Right renal pelvis (tissue), 4 donors: ENCODE measurements around the gene SLC4A2. TPM values are rescaled to one million over a fixed set of nuclear protein-coding genes. Genes with fewer than 3 reads are reported as not detected.
"Not testable (repeated sequence)": the region's sequence is repeated elsewhere in the genome, so short reads cannot be mapped to it uniquely, and the experiment has no call there.

ENCODE experiments used
- DNase-seq, 4 donors: peaks; one replicate each; pipeline ENCODE4 v3.0.0-alpha.2; 2013; ENCODE audit warnings: low read depth in 4 of 4, low spot score in 3 of 4, missing footprints in 1 of 4
- polyA plus RNA-seq, 4 donors: library from polyadenylated mRNA; unstranded; fragments of 120-200 nt; gene quantifications; one replicate each; pipeline ENCODE4 v1.2.1, GENCODE V29; 2013; ENCODE audit not compliant: insufficient read length in 4 of 4

The SLC4A2 gene, protein sequence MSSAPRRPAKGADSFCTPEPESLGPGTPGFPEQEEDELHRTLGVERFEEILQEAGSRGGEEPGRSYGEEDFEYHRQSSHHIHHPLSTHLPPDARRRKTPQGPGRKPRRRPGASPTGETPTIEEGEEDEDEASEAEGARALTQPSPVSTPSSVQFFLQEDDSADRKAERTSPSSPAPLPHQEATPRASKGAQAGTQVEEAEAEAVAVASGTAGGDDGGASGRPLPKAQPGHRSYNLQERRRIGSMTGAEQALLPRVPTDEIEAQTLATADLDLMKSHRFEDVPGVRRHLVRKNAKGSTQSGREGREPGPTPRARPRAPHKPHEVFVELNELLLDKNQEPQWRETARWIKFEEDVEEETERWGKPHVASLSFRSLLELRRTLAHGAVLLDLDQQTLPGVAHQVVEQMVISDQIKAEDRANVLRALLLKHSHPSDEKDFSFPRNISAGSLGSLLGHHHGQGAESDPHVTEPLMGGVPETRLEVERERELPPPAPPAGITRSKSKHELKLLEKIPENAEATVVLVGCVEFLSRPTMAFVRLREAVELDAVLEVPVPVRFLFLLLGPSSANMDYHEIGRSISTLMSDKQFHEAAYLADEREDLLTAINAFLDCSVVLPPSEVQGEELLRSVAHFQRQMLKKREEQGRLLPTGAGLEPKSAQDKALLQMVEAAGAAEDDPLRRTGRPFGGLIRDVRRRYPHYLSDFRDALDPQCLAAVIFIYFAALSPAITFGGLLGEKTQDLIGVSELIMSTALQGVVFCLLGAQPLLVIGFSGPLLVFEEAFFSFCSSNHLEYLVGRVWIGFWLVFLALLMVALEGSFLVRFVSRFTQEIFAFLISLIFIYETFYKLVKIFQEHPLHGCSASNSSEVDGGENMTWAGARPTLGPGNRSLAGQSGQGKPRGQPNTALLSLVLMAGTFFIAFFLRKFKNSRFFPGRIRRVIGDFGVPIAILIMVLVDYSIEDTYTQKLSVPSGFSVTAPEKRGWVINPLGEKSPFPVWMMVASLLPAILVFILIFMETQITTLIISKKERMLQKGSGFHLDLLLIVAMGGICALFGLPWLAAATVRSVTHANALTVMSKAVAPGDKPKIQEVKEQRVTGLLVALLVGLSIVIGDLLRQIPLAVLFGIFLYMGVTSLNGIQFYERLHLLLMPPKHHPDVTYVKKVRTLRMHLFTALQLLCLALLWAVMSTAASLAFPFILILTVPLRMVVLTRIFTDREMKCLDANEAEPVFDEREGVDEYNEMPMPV
- 100 to 1,000 TPM in 1 of 4 donors, 10 to 100 TPM in 3; 89.0 to 104 (median 93.9) TPM for polyA plus RNA-seq

DNA sequence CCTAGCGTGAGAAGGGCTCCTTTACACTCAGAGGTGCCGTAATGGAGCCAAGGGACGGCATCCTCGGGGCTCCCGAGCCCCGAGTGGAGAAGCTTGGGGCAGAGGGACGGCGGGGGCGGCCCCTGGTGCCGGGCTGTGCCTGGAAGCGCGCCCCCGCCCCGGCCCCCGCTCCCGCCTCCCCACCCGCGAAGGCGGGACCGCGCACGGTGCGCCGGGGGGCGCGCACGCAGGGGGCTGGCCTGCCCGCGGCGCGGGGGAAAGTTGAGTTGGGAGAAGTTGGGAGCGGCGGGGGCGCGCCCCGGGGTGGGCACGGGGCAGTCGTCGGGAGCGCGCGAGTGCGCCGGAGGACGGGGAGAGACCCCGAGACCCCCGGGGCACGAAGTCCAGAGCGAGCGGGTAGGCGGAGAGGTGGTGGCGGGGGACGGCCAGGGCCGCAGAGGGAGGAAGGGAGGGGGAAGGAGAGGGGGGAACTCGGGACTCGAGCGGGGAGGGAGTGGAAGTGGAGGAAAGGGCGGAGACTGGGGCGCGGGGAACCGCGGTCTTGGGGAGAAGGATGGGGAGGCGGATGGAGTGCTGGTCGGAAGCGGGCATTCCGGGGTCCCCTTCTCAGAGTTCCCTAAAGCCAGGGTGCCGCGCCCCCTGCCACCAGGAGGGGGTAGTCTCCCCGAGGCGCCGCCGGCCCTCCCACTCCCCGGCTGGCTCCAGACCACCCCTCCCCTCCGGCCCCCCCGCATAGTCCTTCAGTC lies at the start of gene SLC4A2:
Gene SLC4A2 (plus strand): TSS at position 223 of the 746 bp plus-strand sequence. CDS start 2,399 bp downstream, outside the sequence.
- peak in 3 of 4 donors; percentile 65 to 73 (median 70) for DNase-seq

DNA sequence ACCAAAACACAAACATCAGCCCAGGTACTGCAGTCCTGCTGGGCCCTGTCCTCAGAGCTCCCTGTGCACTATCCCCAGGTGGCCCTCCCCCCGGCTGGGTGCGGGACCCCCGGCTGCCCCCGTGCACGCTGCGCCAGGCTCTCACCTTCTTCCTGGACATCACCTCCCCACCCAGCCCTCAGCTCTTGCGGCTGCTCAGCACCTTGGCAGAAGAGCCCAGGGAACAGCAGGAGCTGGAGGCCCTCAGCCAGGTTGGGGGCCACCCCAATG lies 49.4 kb upstream of the SLC4A2 start:
- DNase-seq, result no peak

DNA sequence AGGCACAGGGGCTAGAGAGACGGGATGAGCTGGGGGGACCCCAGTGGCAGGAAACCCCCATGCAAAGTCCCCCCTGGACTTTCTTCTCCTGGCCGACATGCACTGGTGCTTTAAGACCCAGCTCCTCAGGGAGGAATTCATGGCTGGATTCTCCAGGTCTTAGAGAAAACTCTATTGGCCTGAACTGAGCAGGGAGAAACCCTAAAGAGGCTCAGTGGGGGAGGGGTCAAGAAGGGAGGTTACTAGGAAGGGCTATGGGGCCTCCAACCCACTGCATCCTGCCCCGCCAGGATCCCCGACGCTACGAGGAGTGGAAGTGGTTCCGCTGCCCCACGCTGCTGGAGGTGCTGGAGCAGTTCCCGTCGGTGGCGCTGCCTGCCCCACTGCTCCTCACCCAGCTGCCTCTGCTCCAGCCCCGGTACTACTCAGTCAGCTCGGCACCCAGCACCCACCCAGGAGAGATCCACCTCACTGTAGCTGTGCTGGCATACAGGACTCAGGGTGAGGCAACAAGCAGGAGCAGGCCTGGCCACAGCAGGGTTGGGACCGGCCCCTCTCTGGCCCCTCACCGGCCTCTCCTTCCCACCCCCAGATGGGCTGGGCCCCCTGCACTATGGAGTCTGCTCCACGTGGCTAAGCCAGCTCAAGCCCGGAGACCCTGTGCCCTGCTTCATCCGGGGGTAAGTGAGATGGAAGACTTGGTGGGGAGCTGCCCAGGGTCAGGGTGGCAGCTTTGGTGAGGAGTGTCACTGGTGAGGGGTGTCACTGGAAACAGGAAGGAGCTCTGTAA lies 48.9 kb upstream of the SLC4A2 start:
- no peak for DNase-seq

DNA sequence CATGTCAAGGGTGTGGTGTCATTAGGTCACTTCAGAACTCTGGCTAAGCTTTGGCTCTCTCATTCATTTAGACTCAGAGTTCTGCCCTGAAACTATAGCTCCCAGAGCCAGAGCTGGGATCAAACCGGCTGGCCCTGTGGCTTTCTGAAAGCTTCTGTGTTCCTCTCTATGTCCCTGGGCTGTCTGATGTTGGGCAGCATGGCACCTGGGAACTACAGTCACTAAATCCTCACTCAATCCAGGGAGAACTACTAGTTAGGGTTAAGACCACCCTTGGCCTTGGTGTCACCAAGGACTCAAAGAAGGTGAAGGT lies 48.3 kb upstream of the SLC4A2 start:
- no peak for DNase-seq

DNA sequence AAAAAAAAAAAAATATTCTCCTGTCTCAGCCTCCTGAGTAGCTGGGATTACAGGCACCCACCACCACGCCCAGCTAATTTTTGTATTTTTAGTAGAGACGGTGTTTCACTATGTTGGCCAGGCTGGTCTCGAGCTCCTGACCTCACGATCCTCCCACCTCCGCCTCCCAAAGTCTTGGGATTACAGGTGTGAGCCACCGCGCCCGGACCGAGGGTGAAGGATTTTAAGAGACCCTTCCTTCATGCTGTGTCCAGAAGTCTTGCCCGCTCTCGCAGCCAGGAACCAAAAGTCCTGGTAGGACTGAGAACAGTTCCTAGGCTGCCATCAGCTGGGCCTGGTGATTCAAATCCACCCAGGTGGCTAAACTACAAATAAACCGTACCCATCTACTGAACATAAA lies 47.8 kb upstream of the SLC4A2 start:
- not testable (repeated sequence) for DNase-seq

DNA sequence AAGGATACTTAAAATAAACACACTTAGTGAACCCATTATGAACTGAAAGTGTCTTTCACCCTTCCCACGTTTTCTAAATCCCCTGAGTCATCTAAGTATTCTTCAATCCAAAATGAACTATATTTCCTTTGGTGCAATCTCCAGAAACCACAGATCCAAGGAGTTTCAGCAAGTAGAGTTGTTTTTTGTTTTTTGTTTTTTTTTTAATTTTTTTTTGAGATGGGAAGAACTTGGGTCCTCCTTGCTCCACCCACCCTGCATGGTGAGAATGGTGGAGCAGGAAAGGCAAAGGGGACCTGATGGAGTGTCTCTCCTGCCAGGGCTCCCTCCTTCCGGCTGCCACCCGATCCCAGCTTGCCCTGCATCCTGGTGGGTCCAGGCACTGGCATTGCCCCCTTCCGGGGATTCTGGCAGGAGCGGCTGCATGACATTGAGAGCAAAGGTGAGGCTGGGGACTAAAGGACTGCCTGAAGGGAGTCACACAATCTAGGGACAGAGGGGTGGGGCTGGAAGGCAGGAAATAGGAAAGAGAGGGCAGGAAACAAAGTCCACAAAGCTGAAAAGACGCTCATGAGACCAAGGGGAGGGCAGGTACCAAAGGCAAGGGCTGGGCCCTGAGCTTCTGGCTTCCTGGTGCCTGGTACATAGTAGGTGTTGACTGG lies 47.2 kb upstream of the SLC4A2 start:
- DNase-seq, result no peak

DNA sequence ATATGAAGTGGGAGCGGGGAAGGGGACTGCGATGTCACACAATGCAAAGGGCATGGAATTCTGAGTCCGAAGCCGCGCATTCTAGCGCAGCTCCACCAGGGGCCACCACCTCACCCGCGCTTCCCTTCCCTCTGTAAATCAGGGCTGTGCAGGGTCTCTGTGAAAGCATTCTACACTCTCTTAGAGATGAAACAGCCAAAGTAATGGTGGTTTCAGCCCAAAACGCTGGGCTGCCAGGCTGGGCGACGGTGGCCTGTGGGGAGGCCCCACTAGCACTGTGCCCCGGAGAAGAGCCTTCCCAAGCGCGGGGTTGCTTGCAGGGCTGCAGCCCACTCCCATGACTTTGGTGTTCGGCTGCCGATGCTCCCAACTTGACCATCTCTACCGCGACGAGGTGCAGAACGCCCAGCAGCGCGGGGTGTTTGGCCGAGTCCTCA lies 46.5 kb upstream of the SLC4A2 start:
- no peak for DNase-seq

DNA sequence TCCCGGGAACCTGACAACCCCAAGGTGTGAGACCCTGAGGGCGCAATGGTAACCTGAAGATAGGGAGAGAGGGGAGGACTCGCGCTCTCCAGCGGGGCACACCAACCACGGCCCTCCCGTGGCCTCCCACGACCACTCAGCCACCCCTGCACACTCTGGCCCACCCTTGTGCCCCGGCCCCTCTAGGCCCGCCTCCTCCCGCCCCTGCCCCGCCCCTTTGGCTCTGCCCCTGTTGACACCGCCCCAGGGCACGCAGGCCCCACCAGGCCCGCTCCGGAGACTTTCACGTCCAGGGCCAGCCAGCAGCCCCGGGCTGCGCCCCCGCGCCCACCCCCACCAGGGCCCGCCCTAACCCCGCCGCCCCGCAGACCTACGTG lies 46.0 kb upstream of the SLC4A2 start:
- no peak for DNase-seq

DNA sequence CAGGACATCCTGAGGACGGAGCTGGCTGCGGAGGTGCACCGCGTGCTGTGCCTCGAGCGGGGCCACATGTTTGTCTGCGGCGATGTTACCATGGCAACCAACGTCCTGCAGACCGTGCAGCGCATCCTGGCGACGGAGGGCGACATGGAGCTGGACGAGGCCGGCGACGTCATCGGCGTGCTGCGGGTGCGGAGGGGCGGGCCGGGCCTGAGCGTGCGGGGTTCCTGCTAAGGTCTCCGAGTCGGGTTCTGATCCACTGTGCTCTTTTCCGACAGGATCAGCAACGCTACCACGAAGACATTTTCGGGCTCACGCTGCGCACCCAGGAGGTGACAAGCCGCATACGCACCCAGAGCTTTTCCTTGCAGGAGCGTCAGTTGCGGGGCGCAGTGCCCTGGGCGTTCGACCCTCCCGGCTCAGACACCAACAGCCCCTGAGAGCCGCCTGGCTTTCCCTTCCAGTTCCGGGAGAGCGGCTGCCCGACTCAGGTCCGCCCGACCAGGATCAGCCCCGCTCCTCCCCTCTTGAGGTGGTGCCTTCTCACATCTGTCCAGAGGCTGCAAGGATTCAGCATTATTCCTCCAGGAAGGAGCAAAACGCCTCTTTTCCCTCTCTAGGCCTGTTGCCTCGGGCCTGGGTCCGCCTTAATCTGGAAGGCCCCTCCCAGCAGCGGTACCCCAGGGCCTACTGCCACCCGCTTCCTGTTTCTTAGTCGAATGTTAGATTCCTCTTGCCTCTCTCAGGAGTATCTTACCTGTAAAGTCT lies 45.5 kb upstream of the SLC4A2 start:
- peak in 1 of 4 donors; percentile 74 for DNase-seq

DNA sequence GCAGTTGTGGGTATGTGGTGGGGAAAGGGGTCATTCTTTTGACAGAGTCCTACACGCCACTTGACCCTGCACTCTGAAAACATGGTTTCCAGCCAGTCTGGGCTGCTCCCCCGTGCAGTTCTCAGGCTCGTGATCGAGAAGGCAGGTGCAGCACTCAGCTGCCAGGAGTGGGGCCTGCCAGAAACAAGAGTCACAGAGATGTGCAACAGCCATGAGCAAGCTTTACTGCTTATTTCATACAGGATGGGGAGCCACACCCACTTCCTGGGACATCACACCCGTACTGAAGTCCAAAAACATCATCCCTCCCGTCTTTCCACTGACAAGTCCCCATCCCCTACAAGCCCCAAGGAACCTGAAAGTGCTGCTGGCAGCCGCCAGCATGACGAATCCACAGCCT lies 44.4 kb upstream of the SLC4A2 start:
- DNase-seq, result no peak

DNA sequence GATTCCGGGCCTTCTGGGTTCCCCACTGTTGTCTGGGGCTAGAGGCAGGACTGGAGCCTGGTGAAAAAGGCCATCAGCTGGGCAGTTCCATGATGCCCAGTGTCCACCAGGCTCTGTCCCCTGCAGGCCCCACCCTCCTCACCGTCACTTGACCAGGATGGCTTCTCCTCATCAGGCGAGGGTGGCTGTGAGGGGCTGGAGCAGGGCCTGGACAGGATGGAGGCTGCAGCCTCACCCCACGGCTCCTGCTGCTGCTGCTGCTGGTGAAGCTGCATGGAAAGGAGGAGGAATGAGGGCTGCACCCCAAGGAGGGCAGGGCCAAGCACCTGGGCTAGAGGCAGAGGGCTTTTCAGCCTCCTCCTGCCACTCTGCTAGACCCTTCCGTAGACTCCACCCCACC lies 43.4 kb upstream of the SLC4A2 start:
- no peak for DNase-seq

DNA sequence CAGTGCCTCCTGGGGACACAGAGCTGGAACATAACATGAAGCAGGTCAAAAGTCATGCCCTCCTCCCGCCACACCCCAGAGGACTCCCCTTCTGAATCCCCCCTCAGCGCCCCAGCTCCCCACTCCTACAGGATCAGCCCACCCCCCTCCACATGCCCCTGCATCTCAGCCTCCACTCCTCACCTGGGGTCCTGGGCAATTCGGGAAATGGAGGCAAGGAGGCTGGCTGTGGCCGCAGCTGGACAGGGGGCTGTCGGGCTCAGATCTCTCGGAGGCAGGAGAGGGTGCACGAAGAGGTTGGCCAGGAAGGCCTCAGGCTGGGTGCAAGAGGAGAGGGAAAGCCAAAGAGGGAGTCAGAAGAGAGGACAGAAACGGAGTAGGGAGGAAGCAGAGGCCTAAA lies 42.9 kb upstream of the SLC4A2 start:
- no peak for DNase-seq

DNA sequence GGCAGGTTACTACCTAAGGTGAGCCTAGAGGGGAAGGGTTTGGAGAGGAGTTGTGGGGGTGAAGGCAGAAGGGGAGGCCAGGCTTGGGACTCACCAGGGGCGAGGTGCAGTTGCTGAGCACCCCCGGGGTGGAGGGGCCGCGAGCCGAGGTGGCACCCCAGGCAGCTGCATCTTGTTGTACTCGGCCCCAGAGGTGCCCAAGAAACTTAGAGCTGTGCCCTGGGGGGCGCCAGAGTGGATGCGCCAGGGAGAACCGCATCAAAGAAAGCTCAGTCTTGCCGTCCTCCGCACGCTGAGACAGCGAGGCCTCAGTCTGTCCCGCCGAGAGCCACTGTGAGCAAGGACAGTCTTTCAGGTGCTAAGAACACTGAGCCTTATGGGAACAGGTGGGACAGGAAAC lies 42.4 kb upstream of the SLC4A2 start:
- DNase-seq, result no peak

DNA sequence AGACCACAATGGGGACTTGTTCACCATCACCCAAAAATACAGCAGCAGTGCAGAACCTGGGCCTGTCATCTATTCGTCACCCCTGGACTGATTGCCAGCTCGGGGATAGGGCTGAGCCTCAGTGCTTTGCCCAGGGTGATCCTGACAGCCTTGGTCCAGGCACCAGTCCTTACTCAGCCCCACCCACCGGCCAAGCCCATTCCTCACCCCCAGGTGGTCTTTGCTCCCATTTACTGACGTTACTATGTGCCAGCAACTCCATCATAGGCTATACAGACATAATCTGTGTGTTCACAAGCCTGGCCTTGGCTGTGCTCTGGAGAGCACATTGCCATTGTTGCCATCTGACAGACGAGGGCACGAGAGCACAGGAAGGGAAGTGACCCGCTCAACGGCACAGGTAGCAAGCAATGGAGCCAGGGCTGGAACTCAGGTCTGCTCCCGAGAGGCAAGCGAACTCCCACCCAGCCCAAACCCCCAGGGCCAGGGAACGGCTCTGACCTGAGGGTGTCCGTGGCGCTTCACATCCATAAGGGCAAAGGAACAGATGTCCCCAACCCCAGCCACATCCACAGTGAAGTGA lies 41.9 kb upstream of the SLC4A2 start:
- no peak for DNase-seq

DNA sequence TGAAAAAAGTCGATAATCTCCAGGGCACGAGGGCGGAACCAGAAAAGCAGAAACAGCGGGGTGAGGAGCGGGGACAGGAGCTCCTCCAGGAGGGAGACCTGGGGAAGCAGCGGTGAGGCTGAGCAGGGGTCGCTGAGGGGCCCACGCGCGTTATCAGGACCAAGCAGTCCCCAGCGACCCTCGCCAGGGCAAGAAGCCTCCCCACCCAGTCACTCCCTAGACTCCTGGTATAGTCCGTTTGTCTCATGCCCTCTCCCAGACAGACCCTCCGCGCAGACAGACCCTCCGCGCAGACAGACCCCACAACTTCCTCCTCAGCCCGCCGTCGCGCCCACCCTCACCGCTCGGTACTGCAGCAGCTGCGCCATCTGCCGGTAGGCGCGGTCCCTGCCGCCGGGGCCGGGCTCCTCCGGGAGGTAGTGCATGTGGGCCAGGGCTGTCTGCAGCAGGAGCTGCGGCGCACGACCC lies 41.4 kb upstream of the SLC4A2 start:
- DNase-seq, result no peak

DNA sequence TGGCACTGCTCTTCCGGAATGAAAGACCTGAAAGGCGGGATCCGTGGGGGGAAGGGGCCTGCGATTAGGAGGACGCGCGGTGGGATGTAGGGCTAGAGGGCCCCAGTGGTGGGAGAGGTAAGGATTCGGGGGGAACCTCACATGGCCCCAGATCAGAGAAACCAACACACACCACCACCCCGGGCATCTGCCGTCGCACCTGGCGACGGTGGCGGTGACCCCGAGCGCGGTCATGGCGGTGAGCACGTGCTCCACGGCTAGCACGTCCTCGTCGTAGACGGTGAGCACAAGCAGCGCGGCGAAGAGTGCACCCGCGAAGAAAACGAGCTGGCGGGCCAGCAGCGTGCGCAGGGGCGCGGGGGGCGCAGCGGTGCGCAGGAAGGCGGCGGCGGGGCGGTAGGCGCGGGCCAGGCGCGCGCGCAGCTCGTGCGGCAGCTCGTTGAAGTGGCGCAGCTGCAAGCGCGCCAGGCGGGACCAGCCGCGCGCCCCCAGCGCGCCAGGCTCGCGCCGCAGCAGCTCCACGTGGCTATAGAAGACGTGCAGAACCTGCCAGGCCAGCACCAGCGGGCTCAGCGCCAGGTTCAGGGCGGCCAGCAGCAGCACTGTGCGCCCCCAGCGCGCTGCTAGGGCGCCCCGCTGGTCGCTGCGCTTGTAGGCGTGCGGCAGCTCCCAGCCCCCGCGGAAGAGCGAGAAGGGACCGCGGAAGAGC lies 40.8 kb upstream of the SLC4A2 start:
- DNase-seq, result no peak

DNA sequence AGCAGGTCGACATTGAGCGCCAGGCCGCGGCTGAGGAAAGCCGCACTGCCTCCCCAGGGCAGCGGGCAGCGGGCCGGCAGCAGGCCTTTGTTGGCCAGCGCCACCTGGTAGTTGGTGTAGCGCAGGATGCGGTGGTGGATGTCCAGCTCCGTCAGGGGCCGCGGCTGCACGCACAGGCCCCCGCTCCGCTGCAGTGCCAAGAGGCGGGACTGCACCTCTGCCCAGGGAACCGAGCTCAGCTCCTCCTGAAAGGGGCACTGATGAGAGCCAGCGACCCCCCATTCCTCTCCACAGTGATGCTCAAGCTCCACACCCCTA lies 40.3 kb upstream of the SLC4A2 start:
- DNase-seq, result no peak

DNA sequence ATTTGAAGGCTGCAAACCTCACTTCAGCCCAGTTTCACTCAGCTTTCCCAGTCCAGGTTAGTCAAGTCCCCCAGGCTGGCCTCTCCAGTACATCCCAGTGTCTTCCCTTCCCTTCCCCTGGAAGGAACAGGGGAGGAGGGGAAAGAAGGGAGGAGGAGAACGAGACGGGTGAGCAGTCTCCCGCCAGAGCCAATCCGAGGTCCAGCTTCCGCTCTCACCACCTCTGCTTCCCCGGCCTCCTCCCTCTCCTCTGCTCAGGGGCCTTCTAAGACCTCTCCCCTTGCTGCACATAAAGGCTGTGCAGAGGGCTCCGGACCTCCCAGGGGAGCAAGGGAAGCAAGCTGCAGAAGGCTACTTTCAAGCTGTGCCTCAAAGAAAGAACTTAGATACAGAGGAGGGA lies 39.2 kb upstream of the SLC4A2 start:
- no peak for DNase-seq
